GM13976 (cell line): ENCODE measurements around the gene MTMR4.

Experiments used
- DNase-seq: peaks from one replicate; pipeline ENCODE4 v3.0.0; 2012; ENCODE audit warnings: low spot score
- in situ Hi-C: fragments of 300-500 bp; cut with MboI; formaldehyde crosslinking; loops from one replicate; pipeline ENCODE4 v1.12.0; 2022; ENCODE audit warnings: low sequenced_read_pairs, mixed read lengths, inconsistent platforms; ENCODE audit not compliant: unreplicated experiment
- TF ChIP-seq, protein P1 (sequence below): IDR thresholded peaks from 2 replicates; pipeline ENCODE4 v1.5.1; 2012; ENCODE audit warnings: borderline replicate concordance, mild to moderate bottlenecking; ENCODE audit not compliant: insufficient read depth; ENCODE audit errors: extremely low read depth, missing control alignments, control extremely low read depth

Gene MTMR4

DNA sequence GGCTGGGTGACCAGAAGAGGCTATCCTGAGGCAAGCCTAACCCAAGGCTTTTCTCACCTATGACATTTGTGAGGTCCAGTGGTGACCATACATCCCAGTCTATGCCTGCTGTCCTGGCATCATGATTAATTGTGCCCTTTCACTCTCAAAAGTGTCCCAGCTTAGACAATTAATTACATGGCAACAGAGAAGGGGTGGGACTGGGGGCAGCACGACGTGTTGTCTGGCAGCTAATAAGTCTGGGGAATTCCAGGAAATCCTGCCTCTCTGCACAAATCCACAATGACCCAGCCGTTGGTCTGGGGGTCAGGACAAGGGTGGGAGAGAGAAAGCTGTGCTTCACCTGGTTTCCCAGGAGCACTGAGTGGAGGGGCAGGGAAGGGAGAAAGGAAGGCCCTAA is 14.0 kb upstream of the MTMR4 start:
- TF ChIP-seq, protein P1, sequence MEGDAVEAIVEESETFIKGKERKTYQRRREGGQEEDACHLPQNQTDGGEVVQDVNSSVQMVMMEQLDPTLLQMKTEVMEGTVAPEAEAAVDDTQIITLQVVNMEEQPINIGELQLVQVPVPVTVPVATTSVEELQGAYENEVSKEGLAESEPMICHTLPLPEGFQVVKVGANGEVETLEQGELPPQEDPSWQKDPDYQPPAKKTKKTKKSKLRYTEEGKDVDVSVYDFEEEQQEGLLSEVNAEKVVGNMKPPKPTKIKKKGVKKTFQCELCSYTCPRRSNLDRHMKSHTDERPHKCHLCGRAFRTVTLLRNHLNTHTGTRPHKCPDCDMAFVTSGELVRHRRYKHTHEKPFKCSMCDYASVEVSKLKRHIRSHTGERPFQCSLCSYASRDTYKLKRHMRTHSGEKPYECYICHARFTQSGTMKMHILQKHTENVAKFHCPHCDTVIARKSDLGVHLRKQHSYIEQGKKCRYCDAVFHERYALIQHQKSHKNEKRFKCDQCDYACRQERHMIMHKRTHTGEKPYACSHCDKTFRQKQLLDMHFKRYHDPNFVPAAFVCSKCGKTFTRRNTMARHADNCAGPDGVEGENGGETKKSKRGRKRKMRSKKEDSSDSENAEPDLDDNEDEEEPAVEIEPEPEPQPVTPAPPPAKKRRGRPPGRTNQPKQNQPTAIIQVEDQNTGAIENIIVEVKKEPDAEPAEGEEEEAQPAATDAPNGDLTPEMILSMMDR = no peak
- DNase-seq = no peak
- in situ Hi-C loops = no loop called here

DNA sequence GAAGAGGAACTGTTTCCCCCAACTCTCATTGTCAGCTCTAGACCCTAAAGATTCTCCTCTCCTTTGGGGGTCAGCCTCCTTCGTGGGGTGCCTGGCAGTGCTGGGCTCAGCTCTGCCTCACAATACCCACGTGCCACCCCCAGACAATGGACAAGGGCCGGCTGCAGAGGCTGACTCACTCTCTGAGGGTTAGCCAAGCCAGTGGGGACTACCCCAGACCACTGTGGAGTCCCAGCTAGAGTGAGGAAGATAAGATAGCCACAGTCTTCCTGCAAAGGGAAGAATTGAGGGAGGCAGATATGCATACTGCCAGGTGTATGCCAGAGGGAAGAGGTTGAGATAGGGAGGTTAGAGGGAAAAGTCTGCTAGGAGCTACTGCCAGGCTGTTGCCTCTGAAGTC is 13.5 kb upstream of the MTMR4 start:
- in situ Hi-C loops = no loop called here
- TF ChIP-seq, protein P1 = no peak
- DNase-seq = no peak

DNA sequence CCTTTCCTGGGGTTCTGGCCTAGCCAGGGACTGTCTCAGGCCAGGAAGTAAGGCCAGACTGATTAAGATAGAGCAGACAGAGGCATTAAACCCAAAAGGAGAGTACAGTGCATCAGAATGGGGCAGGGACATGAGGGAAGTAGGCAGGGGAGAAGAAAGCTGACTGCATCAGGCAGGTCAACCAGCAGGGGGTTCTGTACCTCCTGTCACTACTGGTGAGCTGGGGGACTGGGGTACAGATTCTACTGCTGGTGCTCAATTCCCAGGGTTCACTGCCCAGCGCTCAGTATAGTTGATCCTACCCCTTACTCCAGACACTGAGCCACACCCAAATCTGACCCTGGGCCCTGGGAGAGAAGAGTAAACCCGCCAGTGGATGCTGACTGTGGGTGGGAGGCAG is 12.9 kb upstream of the MTMR4 start:
- DNase-seq = no peak
- in situ Hi-C loops = no loop called here
- TF ChIP-seq, protein P1 = no peak

DNA sequence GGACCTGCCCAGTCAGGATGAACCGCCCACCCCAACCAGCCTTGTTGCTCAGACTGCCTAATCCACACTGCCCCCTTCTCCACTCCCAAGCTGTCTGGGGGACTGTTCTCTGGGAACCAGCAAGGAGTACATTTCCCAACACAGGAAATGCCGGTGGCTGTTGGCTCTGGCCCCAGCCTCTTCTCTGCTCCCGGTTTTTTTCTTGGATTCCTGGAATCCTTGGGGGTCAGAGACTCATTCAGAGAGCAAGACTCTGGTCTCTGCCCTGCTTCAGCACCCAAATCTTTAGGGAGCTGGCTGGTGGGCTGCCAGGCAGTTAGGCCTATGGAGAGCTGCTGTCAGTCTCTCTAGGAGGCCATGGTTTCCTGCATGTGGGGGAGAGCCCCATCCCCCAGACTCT is 10.8 kb upstream of the MTMR4 start:
- TF ChIP-seq, protein P1 = no peak
- no peak for DNase-seq
- in situ Hi-C loops = no loop called here

DNA sequence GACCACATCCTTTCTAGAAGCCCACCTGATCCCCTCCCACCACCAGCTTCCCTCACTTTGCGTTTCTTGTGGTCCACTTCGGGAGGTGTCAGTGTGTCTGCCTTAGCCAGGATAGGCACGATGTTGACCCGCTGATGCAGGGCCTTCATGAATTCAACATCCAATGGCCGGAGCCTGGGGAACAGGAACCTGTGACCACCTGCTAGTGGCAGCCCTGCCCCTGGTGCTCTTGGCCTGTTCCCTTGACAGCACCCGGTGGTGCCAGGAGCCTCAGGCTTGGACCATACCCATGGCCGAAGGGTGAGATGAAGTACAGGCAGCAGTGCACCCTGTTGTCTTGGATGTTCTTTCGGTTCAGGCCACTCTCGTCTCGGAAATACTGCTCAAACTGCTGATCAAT is 7.2 kb upstream of the MTMR4 start:
- TF ChIP-seq, protein P1 = no peak
- in situ Hi-C loops = no loop called here
- no peak for DNase-seq

DNA sequence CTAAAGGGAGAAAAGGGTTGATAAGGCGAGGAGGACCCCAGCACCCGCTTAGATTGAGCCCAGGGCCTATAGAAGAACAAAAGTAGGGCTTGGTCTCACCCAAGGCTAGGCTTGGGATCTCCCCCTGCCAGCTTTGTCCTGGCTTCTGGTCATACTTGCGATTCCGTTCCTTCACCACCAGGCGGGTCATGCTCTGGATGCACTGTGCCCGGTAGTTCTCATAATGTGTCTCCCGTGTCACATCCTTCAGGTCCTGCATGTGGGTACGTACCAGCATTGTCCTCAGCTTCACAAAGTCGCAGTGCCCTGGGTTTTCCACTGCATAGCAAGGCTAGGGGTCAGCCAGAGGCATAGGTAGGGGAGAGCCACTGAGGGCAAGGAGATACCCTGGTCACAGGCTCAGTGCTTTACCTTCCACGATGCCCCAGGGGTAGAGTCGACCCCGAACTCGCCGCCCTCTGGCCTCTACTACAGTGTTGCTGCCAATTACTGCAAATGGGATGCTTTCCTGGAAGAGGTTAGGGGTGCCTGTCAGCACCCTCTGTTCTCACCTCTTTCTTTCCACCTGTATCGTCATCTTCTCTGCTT is 6.5 kb upstream of the MTMR4 start:
- TF ChIP-seq, protein P1 = no peak
- DNase-seq = no peak
- in situ Hi-C loops = no loop called here
